Mucosa of gallbladder (tissue), 1 donor: ENCODE measurements around the gene FRMPD4. TPM values are rescaled to one million over a fixed set of nuclear protein-coding genes. Genes with fewer than 3 reads are reported as not detected.

Experiments used
- DNase-seq: peaks from one replicate; pipeline ENCODE4 v3.0.0-alpha.2; 2020; ENCODE audit warnings: low spot score
- total RNA-seq: library from RNA; stranded (reverse); gene quantifications from one replicate; pipeline ENCODE4 v1.2.1, GENCODE V29; 2021
- donor health status: DM: no; HTN: no; CAD: no.

The FRMPD4 gene
- total RNA-seq, 1 donor from 2014 or later: 0.03 TPM

DNA sequence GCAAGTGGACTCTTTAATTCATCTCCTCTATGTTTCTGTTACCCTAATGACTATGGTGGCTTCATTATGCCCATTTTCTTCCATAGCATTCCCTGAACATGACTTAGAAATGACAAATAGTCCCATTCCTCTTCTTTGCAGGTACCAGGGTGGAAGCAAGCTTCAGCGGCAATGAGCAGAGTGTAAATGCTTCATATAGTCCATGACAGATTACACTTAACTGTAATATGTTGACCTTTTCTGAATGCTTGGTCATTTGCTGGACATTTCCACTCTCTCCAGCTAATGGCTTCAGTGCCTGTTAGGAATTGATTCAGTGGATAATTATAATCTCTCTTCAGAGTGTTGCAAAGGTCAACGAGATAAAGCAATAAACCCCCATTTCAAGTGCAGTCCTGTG lies 523.2 kb downstream of the FRMPD4 start:
- no peak for DNase-seq

DNA sequence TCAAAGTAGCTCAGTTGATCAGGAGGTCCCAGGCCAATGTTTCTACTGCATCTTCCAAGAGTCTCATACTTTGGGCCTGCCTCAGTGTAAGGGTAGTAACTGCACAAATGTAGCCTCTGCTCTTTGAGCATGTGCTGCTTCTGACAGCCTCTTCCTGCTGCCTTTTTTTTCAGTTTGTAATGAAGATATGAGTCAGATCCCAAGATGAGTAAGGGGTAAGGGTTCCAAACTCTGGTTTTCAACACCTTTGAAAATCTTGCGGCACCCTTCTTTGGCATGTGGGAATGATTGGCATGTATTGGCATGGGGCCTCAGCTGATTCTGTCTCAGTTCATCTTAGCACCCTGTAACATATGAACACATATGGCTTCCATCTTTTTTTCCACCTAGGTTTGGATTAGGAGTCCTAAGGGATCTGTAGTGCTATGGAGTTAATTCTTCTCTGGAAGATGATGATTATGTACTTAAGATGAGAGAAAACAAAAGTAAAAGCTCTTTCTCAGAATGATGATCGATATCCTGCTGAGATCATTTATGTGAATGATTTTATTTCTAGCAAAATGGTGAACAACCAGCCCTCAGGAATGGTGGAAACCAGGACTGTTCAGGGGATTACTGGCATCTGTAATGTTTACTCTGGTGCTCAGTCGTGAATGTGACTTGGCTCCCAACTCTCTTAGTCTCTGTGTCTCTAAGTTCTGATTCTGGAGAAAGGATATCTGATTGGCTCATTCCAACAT lies 534.3 kb downstream of the FRMPD4 start:
- no peak for DNase-seq

DNA sequence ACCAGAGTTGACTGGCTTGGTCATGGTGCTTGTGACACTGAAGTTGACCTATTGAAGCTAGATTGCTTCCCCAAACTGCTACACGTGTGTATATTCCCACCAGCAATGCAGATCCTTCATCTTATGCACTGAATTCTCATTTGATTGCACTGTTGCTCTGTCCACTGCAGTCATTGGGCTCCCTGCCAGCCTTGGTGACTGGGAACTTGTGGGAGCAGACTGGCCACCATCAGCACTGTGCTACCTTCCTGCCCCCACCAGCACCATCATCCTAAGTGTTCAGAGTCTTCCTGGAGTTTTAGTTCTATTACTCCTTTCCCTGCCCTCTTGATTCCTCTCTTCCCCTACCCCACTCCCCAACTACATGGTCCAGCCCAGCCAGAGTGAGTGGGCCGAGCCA lies 535.2 kb downstream of the FRMPD4 start:
- no peak for DNase-seq

DNA sequence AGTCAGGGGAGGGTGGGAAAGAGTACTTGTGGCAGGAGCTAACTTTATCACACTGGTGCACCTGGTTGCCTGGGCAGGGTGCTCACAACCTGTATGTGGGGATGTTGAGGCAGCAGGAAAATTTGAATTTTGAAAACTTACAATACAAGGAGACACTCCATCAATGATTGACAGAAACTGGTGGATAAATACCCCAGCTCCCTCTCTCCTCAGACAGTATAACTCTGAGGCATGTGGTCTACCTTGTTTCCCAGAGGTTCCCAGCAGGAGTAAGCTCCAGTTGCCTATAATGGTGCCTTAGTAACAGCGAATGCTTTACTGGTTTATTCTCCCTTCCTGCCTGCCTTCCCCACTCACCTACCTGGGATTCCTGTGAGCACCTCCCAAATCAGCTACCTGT lies 541.2 kb downstream of the FRMPD4 start:
- DNase-seq: no peak

DNA sequence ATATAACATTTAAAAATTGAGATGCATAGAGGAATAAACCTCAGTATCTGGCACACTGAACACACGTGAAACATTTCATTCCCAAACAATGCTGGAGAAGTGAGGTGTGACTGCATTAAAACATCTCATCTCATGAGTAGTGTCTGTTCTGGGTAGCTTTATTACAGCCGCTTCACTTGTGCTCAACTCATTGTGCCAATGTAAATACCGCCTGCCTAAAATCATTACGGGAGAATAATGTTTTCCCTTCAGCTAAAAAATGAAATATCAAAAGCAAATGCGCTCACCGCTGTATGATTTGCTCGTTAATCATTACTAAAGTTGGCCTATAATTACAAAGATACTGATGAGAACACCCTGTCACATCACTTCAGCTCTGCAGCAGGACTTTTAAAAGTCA lies 542.8 kb downstream of the FRMPD4 start:
- no peak for DNase-seq

DNA sequence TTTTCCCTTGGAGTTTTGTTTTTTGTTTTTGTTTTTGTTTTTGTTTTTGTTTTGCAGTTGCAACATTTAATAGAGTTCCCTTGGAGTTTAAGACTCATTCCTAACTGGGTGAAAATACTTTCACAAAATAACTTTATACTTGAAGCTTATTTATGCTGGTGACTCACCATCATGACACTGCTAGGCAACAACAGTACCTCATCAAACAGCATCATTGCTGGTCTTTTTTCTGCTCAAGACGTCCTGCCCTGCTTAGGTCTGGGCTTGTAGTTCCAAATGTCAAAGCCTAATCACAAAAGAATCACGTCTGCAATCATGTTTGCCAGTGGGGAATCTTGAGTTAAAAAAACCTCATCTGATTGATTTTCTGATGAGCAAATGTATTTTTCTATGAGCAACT lies 547.3 kb downstream of the FRMPD4 start:
- no peak for DNase-seq

DNA sequence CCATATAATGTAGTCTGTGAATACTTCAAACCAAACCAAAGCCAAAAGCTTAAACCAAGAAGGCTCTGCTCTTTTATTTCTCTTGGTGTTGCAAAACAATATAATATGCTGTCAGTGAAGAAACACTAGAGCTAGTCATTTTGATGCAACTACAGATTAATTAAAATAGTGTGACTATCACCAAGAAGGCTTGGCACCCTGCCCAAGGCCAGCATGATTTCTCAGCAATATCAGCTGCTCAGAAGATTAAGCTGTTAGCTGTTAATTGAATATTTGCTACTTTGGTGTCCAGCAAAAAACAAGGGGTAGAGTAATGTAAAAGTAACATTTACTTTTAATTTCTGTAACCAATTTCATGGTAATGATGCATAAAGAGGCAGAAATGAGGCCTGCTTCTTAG lies 548.1 kb downstream of the FRMPD4 start:
- DNase-seq: no peak

DNA sequence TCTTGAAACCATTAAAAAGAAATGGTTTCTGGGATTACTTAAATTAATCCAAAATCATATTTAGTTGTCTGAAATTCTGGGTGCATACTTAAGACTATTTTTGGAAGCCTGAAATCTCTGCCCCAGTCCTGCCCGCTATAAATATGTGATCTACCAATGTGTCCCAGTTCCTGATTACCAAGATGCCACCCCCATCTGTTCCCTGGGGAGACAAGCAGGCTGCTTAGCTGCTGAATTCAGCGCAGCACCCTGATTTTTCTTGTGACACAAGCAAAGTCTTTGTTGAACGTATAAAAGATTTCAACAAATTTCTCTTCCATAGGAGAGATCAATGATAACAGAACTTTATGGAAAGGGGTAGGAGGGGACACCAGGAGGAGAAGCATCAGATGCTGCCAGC lies 552.4 kb downstream of the FRMPD4 start:
- no peak for DNase-seq

DNA sequence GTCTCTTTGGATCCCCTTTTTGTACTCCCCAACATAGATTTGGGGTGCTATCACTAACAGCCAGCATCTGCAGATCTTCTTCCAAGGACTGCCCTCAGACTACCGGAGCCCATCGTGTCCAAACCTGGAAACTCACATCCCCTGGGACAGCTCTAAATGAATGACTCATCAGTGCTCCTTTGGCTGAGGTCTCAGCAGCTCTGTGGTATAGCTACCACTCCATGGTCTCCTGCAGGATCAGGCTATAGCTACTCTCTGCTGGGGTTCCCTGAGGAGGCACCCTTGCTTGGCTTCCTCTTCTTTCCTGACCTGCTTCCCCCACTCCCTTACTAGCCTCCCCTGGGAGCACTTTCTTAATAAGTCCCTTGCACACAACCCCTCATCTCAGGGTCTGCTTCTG lies 555.5 kb downstream of the FRMPD4 start:
- DNase-seq: no peak

DNA sequence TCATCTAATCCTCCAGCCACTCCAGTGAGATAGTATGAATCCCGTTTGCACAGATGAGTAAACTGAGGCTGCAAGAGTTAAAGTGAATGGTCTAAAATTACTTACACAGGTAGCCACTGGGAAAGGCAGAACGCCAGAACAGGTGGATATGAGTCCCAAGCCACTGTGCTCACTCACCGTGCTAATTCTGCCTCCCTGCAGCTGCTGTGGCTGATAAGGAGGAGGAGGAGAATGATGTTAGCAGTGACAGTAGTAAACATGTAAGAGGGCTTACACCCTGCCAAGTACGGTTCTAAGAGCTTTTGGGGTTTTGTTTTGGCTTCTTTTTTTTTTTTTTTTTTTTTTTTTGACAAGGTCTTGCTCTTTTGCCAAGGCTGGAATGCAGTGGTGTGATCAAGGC lies 562.5 kb downstream of the FRMPD4 start:
- DNase-seq: no peak

DNA sequence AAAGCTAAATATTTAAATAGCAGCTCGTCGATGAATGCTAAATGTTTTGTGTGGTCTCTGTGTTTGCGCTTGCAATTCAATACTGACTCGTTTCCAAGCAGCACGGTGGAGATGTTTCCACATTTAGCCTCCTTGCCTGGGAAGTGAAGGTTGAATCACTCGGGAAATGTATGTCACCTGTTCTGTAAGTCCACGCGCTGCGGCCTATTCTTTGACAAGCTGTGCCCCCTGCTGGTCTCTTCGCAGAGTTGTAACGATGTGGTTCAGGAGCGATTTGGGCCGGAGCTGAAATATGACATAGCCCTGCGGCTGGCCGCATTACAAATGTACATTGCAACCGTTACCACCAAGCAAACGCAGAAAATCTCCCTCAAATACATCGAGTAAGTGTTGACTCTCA lies 563.4 kb downstream of the FRMPD4 start:
- peak; percentile 42 for DNase-seq

DNA sequence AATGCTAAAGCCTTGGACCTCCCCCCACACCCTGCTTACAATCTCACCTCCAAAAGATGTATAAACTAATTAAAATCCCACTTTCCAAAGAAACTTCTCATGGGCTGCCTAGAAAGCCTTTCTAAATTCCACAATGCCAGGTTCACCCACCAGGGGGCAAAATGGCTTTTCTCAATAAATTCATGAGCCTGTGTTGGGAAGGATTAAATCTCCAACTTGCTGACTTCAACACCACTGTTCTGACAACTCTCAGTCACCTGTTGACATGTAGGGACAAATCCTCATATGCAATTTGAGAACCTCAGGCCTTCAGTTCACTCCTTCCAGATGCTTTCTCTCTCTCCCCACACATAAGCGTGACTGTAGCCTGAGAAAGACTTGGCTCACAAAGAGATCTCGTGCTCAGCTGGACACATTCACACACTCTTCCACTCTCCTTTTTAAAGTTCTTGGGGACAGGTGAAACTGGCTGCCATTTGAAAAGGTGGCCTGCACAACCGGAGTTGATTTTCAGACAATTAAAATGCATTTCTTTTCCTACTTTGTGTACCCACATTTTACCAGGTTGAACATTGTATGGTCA lies 564.3 kb downstream of the FRMPD4 start:
- DNase-seq: no peak

DNA sequence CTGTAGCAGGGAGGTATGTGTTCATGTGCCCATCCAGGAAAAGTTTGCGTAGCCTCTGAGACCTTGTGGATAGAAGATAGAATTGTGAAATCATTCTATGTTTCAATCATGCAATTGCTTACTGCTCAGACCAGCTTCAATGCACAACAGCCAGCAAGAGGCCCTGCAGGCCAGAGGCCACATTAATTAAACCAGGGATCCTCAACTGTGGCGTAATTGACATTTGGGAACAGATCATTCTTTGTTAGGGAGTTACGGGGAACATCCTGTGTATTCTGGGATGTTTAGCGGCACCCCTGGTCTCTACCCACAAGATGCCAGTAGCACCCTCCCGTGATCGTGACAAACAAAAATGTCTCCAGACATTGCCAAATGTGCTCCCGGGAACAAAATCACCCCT lies 566.4 kb downstream of the FRMPD4 start:
- DNase-seq: no peak

DNA sequence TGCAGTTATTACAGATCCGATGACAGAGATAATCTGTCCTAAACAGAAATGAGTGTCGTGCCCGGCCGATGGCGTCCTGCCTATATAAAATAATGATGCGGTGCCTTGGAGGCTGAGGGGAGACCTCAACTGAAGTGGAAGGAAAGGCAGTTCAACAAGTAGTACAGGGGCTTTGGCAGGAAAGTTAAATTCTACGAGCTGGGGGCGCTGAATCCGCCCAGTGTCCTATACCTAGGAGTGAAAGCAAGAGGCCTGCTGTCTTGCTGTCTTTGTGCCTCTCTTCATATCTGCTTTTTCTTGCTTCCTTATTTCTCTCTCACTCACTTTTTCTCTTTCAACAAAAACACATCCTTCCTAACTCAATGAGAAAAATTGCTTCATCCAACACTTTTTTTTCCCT lies 570.8 kb downstream of the FRMPD4 start:
- DNase-seq: no peak

DNA sequence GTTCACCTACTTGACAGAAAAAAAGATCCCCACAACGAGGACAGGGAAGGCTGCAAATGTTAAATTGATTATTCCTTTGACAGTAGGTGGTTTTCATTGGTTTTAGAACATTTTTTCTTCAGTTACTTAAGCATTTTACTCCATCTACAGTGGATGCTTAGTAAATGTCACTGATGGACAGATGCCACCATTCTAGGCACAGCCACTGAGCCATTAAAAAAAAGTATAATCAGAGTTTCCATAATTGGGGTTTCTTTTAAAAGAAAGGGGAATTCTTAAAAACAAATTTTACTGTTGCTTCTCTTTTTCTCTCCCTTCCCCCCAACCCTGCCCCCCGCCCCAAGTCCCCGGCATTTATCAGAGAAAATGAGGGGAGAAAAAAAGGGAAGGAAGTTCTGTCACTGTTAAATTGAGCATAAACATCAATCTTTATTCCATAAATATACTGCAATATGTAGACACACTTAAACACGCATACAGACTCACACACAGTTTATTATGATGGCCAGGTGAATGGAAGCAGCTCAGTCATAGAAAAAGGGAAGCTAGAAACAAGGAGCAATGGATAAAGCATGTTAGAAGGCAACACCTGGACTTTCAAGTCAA lies 573.3 kb downstream of the FRMPD4 start:
- no peak for DNase-seq

DNA sequence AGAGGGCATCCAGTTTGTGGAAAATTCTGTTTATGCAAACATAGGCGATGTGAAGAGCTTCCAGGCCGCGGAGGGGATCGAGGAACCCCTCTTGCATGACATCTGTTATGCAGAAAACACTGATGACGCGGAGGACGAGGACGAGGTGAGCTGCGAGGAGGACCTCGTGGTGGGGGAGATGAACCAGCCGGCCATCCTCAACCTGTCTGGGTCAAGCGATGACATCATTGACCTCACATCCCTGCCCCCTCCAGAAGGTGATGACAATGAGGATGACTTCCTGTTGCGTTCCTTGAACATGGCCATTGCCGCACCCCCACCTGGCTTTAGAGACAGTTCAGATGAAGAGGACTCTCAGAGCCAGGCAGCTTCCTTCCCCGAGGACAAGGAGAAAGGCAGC lies 578.3 kb downstream of the FRMPD4 start:
- no peak for DNase-seq

DNA sequence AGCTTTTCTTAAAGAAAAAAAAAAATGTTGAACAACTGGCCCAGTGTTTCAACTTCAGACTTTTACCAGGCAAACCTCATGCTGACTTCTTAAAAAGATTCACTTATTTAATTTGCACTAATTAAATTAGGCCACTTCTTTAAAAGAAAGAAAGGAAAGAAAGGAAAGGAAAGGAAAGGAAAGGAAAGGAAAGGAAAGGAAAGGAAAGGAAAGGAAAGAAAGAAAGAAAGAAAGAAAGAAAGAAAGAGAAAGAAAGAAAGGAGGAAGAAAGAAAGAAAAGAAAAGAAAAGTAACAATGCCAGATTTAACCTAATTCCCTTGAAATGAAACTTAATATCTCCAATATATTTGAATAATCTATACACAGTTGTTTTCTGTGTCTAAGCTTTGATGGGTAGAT lies 581.6 kb downstream of the FRMPD4 start:
- DNase-seq: no peak

DNA sequence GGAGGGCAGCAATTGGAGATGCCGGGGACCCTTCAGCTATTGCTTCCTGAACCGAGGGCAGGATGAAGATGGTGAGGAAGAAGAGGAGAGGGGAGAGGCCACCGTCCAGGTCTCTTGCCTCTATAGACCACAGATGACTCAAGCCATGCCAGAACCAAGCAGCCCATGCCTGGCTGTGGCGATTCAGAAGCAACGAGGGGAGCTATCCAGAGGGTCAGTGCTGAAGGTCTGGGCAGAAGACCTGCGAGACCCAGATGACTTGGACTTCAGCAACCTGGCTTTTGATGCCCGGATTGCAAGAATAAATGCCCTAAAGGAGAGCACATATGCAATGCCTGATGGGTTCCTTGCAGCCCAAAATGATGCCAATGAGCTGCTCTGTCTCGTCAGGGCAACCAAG lies 582.8 kb downstream of the FRMPD4 start:
- no peak for DNase-seq

DNA sequence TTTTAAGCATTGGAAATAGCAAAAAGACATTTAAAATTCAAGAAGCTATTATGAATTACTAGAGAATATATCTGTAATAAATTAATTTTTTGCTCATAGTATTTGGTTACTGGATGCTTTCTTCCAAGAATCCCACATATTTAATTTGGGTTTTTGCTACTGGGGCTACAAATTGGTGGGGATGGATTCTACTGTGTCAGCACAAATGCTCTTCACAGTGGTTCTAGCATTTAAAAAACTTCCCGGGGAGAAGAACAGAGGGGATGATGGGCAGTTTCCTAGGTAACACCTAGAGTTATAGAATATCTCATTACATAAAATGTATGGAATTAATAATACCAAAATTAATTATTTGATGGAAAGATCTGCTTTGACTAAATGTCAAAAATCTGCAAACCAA lies 584.0 kb downstream of the FRMPD4 start:
- DNase-seq: no peak

DNA sequence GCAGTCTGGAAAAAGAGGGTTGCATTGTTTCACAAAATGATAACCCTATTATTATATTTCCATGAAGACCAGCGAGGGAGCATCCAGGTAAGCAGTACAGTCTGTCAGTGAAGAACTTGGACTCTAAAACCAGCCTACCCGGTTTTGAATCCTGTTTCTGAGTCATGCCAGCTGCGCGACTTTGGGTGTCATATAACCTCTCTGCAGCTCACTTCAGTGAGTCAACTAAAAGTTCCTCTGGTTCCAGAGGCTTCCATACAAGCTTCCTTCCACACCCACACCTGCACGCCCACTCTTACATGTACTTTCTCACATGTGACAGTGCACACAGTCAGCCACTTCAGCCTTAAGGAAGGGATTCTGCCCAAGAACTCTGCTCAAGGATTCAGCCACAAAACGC lies 603.1 kb downstream of the FRMPD4 start:
- no peak for DNase-seq

DNA sequence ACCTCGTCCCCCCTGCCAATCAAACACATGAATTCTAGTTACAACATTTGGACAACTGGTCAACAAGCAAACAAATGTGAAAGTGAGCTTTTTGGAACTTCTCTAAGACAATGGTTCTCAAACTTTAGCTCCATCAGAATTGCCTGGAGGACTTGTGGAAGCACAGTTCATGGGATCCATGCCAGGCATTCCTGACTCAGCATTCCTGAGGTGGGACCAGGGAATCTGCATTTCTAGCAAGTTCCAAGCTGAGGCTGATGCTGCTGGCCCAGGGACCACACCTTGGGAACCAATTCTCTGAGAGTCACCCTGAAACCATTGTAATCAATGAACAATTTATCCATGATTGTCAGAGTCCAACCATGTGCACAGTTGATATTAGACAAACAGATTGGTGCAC lies 609.2 kb downstream of the FRMPD4 start:
- no peak for DNase-seq

DNA sequence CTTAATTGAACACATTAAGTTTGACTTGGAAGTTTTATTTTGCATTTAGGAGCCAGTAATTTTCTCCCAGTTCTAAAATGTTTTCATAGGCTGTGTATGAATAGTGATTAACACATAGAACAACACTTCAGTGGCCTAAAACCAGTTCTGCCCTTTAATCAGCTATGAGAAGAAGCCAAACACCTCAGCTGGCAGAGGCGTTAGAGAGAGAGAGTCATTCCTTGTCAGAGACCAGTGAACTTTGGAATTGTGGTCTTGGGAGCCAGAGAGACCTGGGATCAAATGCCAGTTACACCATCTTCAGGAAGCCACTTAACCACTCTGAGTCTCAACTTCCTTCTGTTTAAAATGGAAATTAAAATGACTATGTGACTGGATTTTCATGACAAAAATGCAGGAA lies 613.6 kb downstream of the FRMPD4 start:
- DNase-seq: peak; percentile 14

DNA sequence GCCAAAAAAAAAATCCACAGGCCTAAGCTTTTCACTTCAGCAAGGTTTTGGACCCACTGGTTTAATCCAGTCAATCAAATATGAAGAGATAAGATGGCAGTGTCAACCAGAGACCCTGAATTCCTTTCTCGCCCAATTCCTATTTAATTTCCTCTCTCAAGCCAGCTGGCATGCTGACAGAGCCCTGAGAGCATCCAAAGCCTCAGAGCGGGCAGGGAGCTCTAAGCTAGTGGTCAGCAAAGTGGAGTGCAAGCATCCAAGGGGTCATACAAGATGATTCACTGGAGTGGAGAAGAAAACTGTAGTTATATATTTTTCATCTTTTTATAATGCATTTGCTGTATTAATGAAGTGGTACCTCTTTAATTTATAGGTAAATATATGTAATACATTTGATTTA lies 615.1 kb downstream of the FRMPD4 start:
- DNase-seq: no peak

DNA sequence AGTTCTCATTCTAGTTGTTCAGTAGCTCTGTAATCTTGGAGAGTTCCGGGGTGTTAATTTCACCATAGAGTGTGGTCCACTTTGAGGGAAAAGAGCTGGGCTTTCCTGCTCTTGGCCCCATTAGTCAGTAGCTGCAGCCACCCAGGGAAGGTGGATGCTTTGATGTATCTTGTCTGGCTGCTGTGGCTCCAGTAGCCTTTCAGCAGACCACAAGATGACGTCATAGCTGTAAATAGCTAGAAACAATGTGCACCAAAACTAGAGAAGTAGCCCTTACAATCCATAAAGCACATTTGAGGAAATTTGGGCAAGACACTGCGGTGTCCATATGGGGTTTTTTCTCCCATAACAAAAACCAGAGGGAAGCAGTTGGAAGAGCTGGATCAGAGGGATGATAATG lies 620.0 kb downstream of the FRMPD4 start:
- DNase-seq: no peak
